NCI-H2029 treated with DMSO at 0.1 percent for 48 hours (cell line): ENCODE measurements around the gene EFEMP2.
"Not testable (repeated sequence)": the region's sequence is repeated elsewhere in the genome, so short reads cannot be mapped to it uniquely, and the experiment has no call there.

Experiments used
- DNase-seq: peaks from one replicate; lab custom pipeline; 2025; lab: John Stamatoyannopoulos, UW

The EFEMP2 gene

DNA sequence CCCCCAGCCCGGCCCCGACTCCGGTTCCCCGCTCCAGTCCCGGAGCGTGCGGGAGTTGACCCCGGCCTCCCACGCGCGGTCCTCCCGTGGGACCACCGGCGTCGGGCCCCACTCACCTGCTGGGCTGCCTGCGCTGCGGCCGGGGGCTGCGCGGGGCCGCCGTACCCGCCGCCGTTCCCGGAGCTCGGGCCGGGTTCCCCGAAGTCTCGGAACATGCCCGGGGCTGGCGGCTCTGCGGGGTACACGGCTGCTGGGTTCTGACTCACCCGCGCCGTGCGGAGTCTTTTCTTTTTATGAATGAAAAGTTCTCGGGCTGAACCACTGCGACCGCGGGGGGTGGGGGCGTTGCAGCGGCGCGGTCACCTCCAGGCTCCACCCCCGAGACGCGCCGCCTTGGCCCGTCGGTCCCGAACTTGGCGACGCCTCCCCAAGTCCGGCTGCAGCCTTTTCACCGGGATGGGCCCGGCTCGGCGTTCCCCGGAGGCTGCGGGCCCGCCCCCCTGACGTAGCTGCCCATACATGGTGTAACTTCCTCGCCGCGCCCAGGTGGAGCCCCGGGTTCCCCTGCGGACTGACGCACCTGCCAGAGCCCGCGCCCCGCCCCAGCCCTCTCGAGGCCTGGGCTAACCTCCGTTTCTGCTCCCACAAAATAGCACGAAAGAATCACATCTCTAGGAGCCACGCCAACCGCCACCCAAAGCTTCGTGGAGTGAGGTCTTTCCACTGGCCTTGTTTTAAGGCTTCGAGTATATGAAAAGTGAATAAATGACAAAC is 27.7 kb upstream of the EFEMP2 start, which contains the start of gene FOSL1:
FOSL1 (minus strand) TSS at position 264 of the 774 bp plus-strand sequence; CDS start at position 215, 49 bp downstream.
- DNase-seq: no peak

DNA sequence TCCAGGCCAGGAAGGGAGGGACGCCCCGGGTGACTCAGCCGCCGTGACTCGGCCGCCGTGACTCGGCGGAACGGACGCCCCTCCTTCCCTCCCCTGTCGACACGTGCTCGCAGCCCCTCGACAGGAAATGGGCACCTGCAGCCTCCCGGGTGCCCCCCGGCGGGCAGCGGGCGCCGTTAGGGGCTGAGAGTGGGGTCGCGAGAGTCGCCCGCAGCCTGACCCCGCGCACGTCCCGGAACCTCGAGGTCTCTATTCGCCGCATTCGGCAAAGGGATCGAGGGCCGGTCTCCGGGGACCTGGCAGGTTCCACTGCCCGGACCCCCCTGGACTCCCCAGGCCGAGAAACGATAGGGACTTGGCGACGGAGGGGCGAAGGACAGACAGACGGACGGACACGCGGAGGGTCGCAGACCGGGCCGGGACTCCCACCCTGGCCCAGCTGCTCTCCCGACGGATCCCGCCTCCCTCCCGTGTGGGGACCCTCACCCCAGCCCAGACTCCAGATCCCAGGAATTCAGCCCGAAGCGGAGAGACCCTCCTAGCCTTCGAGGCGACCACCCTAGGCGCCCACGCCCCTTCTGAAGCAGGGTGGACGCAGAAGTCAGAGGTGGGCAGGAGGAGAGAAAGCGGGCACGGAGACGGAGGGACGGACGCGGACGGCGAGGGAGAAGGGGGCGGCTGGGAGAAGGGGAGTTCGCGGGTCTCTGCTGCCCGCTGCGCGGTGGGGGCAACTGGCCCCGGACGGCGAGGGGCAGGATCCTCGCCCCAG is 26.9 kb upstream of the EFEMP2 start:
- DNase-seq: no peak

DNA sequence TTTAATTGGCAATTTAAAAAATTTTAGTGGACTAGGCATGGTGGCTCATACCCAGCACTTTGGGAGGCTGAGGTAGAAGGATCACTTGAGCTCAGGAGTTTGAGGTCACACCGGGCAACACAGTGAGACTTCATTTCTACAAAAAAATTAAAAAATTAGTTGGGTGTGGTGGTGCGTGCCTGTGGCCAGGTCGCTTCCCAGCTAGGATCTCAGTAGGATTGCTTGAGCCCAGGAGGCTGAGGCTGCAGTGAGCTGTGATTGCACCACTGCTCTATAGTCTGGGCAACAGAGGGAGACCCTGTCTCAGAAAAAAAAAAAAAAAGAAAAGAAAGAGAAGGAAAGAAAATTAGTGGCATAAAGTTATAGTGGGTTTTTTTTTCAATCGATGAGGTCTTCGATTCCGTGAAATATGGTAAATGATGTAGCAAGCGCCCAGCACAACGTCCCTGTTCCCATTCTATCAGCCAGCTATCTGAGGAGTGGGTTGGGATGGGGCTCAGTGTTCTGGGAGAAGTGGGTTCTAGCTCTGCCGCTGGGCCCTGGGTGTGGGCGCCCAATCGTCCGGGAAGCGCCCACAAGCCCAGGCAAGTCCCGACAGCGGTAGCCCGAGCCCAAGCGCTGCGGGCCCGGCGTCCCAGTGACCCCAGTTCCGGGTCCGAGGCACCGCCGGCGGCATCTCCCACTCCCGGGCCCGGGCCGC is 26.2 kb upstream of the EFEMP2 start:
- no peak for DNase-seq

DNA sequence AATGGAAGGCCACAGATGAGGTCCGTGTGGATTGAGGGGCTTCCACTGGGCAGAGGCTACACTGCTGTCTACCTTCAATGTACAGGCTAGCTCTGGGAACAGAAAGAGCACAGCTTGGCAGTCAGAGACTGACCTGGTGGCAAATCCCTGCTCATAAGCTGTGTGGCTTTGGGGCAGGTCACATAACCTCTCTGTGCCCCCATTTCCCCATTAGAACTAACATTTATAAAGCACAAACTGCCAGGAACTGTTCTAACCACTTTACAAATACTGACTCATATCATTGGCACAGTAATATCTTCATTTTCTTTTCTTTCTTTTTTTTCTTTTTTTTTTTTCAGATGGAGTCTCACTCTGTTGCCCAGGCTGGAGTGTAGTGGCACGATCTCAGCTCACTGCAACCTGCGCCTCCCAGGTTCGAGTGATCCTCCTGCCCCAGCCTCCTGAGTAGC is 24.4 kb upstream of the EFEMP2 start:
- no peak for DNase-seq

DNA sequence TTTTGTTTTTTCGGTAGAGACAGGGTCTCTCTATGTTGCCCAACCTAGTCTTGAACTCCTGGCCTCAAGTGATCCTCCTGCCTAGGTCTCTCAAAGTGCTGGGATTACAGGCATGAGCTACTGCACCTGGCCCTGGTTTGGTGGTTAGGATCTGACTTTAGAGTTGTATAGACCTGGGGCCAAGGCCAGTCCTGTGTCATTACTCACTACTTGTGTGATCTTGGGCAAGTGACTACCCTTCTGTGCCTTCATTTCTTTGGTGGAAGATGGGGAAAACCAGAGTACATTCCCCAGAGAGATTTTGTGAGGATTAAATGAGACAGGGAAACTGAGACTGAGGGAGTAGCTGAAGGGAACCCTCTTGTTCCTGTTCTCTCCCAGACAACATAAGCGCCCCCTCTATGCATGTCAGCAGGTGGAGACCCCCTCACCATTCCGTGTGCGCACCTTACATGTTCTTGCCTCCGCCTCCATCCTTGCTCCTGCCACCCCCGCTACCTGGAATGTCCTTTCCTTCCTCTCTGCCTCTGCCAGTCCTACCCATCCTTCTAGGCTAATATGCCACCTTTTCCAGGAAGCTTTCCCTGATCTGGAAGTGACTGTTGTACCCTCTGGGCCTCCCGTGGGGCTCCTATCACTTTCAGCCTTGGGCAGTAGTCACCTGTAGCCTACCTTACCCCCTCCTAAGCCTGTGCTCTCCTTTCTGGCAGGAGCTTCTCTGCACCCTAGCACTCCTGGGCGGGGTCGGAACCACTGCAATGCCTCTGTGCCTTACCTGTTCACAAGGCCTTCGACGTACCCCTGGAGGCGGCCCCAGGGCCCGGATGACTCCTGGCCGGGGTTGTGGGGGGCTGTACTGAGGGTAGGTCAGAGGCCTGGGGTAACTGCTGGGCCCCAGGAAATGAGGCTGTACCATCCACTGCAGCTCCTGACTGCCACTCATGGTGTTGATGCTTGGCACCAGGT is 23.7 kb upstream of the EFEMP2 start:
- no peak for DNase-seq

DNA sequence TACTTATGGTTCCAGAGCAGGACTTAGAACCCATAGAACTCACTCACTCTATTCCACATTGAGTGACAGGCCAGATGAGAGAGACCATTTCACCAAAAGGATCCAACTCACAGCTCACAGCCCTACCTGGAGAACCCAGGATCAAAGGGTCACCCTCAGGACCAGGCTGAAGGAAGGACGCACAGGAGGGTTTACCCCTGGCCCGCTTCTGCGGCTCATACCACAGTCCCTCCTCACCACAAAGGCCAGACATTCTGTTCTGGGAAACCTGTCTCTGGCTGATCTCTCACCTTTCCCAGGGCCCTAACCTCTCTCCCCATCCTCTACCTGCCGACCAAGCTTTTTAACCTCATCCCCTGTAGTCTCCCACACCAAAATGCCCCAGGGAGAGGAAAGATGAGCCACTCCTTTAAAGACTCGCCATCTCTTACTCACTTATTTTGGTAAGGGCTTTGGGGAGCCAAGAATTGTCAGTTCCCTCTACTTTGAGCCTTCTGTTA is 22.9 kb upstream of the EFEMP2 start:
- no peak for DNase-seq

DNA sequence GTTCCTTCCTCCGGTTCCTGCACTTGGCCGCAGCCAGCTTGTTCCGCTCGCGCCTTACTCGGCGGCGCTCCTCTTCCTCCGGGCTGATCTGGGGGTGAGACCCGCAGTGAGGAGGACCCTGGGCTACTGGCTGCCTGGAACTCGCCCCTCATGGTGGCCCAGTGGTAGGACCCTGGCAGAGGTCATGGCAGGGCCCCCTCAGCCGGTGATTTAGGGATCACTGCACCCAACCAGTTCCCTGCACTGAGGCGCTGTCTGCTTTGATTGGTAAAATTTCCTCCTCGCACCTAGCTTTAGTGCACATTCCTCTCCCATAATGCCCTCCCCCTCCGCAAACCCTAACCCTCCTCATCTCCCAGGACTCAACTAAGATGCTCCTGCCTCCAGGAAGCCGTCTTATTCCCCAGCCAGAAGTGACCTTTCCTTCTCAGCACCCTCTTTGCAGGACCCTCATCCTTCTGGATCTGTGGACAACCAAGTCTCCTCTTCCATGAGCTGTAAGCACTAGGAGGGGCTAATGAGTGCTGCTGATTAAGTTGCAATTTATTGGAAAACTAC is 21.5 kb upstream of the EFEMP2 start:
- no peak for DNase-seq

DNA sequence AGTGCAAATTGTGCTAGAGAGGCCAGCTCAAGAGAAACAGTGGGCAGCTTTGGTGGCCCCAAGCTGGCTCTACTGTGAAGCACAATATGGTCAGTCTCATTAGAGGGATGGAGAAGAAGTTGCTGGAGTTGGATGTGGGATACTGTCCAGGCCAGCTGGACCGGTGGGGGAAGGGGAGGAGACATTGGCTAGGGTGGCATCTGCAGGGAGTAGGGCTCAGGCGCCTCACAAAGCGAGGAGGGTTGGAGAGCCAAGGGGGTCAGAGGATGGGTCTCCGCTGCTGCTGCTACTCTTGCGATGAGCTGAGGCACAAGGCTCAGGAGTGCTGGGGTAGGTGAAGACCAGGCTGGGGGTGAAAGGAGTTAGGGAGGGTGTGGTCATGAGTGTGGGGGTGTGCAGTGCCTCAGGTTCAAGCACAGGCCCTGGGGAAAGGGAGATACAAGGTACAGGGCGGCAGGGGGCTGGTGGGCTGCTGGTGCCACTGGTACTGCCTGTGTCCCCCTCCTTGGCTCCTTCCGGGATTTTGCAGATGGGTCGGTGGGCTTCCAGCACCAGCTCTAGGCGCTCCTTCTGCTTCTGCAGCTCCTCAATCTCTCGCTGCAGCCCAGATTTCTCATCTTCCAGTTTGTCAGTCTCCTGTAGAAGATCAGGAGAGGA is 20.2 kb upstream of the EFEMP2 start:
- DNase-seq: no peak

DNA sequence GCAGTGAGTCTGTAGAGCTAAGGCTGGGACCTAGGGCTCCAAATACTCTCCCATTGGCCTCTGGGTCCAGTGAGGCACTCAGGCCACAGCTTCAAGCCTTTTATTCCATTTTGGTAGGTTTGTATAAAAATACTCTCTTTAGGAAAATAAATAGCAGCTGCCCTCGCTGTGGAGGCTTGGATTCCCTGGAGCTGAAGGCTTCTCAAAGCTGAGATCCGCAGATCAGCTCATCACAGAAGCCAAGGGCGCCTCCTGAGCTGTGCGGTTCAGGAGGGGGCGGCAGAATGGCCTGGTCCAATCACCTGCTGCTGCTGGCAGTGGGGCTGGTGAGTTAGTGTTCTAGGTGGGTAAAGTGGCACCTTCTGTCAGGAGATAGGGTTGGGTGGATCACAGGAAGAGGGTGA is 19.5 kb upstream of the EFEMP2 start:
- DNase-seq: not testable (repeated sequence)

DNA sequence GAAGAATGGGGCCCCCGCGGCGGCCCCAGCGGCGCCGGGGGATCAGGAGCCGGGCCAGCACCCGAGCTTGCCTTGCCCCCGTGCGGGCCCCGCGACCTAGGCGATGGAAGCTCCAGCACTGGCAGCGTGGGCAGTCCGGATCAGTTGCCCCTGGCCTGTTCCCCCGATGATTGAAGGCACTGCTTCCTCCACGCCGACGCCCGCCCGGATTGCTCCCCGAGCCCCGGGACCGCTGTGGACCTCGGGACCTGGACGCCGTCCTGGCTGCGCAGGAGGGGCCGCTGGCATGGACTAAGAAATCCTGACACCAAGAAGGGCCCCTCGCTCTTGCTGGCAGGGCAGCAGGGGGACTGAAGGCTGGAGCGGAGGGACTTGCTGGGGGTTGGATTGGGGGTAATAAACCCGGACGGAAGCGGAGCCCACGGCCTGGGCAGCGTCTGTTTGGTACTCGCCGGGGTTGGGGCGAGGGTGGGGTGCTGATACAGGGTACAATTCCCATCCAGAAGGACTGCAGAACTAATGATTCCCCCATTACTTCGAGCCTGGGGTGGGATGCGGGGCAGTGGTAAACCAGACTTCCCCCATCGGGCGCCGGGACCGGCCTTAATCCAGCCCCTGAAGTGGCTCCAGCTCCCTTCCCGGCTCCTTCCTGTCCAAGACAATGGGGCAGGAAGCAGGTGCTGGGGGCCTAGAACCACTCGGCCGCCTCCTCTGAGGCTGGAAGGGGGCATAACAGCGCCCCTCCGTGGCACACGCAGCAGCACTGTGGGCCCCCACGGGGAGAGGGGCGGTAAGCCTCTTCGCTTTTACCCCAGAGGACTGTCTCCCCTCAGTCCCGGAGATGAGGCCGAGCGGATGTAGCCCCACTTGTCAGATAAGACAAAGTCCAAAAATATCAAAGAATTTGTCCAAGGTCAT is 18.9 kb upstream of the EFEMP2 start:
- DNase-seq: no peak

DNA sequence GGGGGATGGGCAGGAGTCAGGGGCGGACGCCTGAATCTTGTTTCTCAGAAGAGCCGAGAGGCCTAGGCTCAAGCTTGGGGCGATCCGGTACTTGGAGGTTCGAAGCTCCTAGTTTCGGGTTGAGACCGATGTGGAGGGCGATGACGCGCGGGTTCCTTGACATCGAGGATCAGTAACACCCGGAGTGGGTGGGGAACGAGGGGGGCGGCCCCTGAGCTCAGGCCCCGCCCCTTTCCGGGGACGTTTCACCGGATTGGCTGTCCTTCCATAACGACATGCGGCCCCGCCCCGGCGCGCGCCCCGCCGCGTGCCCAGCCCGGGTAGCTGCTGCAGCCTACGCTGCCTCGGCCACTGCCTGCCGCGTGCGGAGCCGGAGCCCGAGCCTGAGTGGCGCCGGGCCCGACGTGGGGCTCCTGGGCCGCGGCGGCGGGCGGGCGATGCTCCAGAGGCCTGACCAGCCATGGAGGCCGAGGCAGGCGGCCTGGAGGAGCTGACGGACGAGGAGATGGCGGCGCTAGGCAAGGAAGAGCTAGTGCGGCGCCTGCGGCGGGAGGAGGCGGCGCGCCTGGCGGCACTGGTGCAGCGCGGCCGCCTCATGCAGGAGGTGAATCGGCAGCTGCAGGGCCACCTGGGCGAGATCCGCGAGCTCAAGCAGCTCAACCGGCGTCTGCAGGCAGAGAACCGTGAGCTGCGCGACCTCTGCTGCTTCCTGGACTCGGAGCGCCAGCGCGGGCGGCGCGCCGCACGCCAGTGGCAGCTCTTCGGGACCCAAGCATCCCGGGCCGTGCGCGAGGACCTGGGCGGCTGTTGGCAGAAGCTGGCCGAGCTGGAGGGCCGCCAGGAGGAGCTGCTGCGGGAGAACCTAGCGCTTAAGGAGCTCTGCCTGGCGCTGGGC is 18.0 kb upstream of the EFEMP2 start, which contains the start of gene CCDC85B:
CCDC85B (plus strand) TSS at position 350 of the 895 bp plus-strand sequence; CDS start at position 461, 111 bp downstream.
- DNase-seq: peak; percentile 73

DNA sequence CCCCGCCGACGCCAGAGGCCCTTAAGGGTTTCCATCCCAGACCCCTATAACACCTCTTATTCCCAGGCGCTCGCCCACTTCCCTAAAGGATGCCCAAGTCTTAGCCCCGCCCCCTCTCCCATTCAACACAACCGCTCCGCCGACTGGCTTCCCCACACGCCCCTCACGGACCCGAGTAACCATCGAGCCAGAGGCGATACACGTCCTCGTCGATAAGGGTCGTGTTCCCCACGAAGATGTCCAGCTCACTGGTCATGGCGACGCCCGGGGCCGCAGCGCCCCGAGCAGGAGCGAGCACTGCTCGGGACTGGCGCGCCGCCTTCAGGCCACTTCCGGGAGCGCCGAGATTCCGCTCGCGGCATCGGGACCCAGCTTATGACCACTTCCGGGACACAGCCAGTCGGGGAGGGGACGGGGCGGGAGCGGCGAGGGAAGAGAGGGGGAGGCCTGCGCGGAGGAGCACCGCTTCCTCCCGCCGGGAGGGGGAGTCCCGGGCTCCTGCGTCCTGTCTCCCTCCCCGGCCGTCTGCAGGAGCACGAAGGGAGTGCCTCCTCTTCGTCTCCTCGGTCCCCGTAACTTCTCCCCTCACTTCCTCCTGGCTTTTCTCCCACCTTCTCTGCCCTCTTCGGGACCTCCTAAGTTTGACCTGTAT is 15.7 kb upstream of the EFEMP2 start, which contains the start of gene FIBP:
FIBP (minus strand) TSS at position 309 of the 652 bp plus-strand sequence; CDS start at position 256, 53 bp downstream.
- DNase-seq: peak; percentile 81

DNA sequence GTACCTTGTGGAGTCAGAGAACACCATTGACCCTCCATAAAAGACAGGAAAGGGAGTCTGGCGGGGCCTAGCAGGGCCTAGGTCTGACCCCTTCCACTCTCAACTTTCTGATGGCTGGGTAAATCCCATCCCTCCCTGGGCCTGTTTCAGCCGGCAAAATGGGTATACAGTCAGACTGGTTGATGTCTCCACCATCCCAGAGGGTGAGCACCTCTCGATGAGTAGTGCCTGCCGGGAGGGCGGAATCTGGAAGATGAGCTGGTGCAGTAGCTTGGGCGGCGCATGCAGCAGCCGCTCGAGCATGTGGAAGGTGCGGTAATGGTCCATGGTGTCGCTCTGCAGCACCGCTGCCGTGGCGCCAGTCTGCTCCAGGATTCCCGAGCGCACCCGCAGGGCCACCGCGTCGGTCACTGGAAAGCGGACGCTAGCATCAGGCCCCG is 15.1 kb upstream of the EFEMP2 start:
- DNase-seq: no peak

DNA sequence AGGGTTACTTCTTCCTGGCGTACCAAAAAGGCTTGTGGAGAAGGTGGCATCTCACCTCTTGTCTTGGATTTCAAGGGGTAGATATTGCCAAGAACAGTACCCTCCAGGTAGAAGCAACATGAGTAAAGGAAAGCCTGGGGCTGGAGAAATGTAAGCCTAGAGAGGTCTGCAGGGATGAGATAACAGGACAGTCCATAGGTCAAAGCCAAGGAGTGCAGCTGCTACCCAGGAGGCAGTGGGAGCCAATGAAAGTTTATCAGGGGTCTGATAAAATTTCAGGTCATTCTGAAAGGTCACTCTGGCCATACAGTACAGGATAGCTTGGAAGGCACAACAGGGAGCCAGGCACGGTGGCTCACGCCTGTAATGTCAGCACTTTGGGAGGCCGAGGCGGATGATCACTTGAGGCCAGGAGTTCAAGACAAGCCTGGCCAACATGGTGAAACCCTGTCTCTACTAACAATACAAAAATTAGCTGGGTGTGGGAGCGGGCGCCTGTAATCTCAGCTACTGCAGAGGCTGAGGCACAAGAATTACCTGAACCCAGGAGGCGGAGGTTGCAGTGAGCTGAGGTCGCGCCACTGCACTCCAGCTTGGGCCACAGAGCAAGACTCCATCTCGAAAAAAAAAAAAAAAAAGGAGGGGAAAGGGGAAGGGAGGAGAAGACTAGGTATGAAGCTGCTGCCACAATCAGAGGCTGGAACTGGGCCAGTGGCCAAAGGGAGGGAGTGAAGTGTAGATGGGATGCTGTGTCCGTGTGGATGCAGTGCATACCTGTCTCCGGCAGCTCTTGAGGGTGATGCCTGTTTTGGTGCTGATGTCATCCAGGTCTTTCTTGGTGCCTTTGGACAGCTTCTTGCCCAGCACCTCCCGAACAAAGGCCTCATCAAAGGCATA is 14.5 kb upstream of the EFEMP2 start:
- DNase-seq: no peak

DNA sequence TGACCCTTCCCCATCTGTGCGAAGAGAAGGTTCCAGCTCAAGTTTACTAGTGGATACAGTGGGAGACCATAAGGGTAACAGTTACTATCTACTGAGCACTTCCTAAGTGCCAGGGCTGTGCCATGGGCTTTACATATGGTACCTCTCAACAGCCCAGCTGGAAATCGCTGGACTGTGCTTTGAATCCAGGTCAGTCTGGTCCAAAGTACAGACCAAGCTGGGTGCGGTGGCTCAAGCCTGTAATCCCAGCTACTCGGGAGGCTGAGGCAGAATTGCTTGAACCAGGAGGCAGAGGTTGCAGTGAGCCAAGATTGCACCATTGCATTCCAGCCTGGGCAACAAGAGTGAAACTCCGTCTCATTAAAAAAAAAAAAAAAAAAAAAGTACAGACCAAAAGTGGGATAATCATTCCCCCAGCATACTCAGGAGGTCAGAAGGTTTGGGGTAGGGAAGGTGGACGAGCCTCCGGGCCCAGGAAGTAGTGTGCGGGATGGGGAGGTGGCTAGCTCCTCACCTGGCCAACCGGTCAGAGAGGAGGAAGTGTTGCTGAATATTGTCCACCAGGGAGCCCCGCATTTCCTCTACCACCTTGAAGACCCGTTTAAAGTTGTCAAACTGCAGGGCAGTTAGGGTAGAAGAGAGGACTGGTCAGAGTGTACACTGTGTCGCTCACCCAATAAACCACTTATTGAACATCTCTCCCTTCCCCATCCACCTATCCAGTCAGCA is 13.4 kb upstream of the EFEMP2 start:
- DNase-seq: no peak

DNA sequence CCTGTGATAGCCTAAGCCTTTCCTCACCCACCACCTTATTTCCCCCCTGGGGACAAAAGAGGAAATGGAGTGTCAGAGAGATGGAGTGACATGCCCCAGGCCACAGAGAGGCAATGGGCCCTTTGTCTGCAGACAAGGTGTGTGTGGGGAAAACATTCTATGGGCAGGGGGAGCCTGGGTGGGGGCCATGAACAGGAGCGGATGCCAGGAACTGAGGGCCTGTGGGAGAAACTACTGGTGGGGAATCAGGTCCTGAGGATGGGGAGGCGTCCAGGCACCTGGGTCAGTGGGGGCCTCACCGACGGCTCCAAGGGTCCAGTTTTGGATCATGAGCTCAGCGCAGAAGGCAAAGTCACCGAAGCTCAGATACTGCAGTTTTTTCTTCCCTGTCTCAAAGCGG is 12.6 kb upstream of the EFEMP2 start:
- no peak for DNase-seq
